ENCODE measurements around the gene NELL1.
"Not testable (repeated sequence)": the region's sequence is repeated elsewhere in the genome, so short reads cannot be mapped to it uniquely, and the experiment has no call there.

The NELL1 gene

GRCh38 chr11:20771681-20772080, 102.3 kb downstream of the NELL1 start:
- no peak for DNase-seq

- DNase-seq: no peak
These were observed 105.9 kb downstream of the NELL1 start for GRCh38 chr11:20775331-20775730.

- DNase-seq: no peak
These were observed 113.4 kb downstream of the NELL1 start for GRCh38 chr11:20782775-20783174.

GRCh38 chr11:20783220-20783619, 113.8 kb downstream of the NELL1 start:
- no peak for DNase-seq

- no peak for DNase-seq
These were observed 121.2 kb downstream of the NELL1 start for GRCh38 chr11:20790622-20791021.

GRCh38 chr11:20795005-20795404, 125.6 kb downstream of the NELL1 start:
- no peak for DNase-seq

GRCh38 chr11:20808328-20808727, 138.9 kb downstream of the NELL1 start:
- no peak for DNase-seq

- DNase-seq: no peak
These were observed 151.7 kb downstream of the NELL1 start for GRCh38 chr11:20821046-20821445.

- DNase-seq: no peak
These were observed 152.1 kb downstream of the NELL1 start for GRCh38 chr11:20821470-20821869.

- no peak for DNase-seq
These were observed 155.4 kb downstream of the NELL1 start for GRCh38 chr11:20824773-20825172.

GRCh38 chr11:20835561-20835960, 166.2 kb downstream of the NELL1 start:
- DNase-seq: no peak

- DNase-seq: no peak
These were observed 169.8 kb downstream of the NELL1 start for GRCh38 chr11:20839231-20839630.

GRCh38 chr11:20840341-20840740, 171.0 kb downstream of the NELL1 start:
- no peak for DNase-seq

GRCh38 chr11:20844216-20844615, 174.8 kb downstream of the NELL1 start:
- no peak for DNase-seq

GRCh38 chr11:20844630-20845029, 175.2 kb downstream of the NELL1 start:
- DNase-seq: no peak

- DNase-seq: no peak
These were observed 185.0 kb downstream of the NELL1 start for GRCh38 chr11:20854215-20854955.

GRCh38 chr11:20861322-20861721, 191.9 kb downstream of the NELL1 start:
- no peak for DNase-seq

GRCh38 chr11:20862263-20862662, 192.9 kb downstream of the NELL1 start:
- DNase-seq: not testable (repeated sequence)

GRCh38 chr11:20864628-20865027, 195.2 kb downstream of the NELL1 start:
- no peak for DNase-seq

- no peak for DNase-seq
These were observed 195.8 kb downstream of the NELL1 start for GRCh38 chr11:20865161-20865560.

GRCh38 chr11:20869123-20869522, 199.7 kb downstream of the NELL1 start:
- no peak for DNase-seq

GRCh38 chr11:20873054-20873453, 203.7 kb downstream of the NELL1 start:
- DNase-seq: peak; percentile 6

GRCh38 chr11:20874358-20874757, 205.0 kb downstream of the NELL1 start:
- no peak for DNase-seq

- no peak for DNase-seq
These were observed 206.5 kb downstream of the NELL1 start for GRCh38 chr11:20875889-20876288.

- no peak for DNase-seq
These were observed 207.4 kb downstream of the NELL1 start for GRCh38 chr11:20876738-20877137.

Data from stimulated activated CD4-positive, alpha-beta T cell treated with anti-CD3 and anti-CD28 coated beads, Interleukin-15, amount 100 ng/mL, for 24 hours (primary cell).